PC-3 (cell line): ENCODE measurements around the gene TSNAX.

Source experiments
- CTCF ChIP-seq: fragments of 300-600 bp; sonication (generic); conservative IDR thresholded peaks from 2 replicates; pipeline ENCODE4 v1.5.1; 2017; ENCODE audit warnings: antibody characterized with exemption, low read depth, mild to moderate bottlenecking, low read length
- EZH2 ChIP-seq: fragments of 300-600 bp; sonication (generic); IDR thresholded peaks from one replicate; pipeline ENCODE4 v1.6.1; 2017; ENCODE audit warnings: antibody characterized with exemption, mild to moderate bottlenecking, low read length; ENCODE audit not compliant: unreplicated experiment

GRCh38 chr1:231487019-231487418, 41.5 kb upstream of the TSNAX start:
- no peak for TF ChIP-seq CTCF
- no peak for TF ChIP-seq EZH2
